GM23338 (cell line): ENCODE measurements around the gene ENDOV. TPM values are rescaled to one million over a fixed set of nuclear protein-coding genes. Genes with fewer than 3 reads are reported as not detected.

Experiments
- ATAC-seq: fragments of 200-7000 bp; cut with Tn5 transposase; 3 replicates; pipeline ENCODE4 v1.9.1; 2020
- DNase-seq: peaks from one replicate; pipeline ENCODE4 v3.0.0-alpha.2; 2015; ENCODE audit warnings: low spot score
- H2AFZ ChIP-seq: fragments of 200-600 bp; sonication (generic); 2 replicates; pipeline ENCODE4 v1.8.0; 2016; ENCODE audit warnings: antibody characterized with exemption, mild to moderate bottlenecking, moderate library complexity
- H3F3A ChIP-seq: fragments of 200-600 bp; sonication (generic); replicated peaks from 2 replicates; pipeline ENCODE4 v1.8.0; 2017; ENCODE audit warnings: antibody characterized with exemption, mixed run types, low read depth
- H3K27ac ChIP-seq: fragments of 200-600 bp; sonication (generic); 2 replicates; pipeline ENCODE4 v1.6.1; 2016; ENCODE audit warnings: low read depth
- H3K27me3 ChIP-seq: fragments of 200-600 bp; sonication (generic); 2 replicates; pipeline ENCODE4 v1.8.0; 2016; ENCODE audit warnings: mild to moderate bottlenecking, mixed run types, moderate library complexity; ENCODE audit not compliant: insufficient read depth
- H3K36me3 ChIP-seq: fragments of 200-600 bp; sonication (generic); 2 replicates; pipeline ENCODE4 v1.8.0; 2016; ENCODE audit warnings: mild to moderate bottlenecking; ENCODE audit not compliant: insufficient read depth
- H3K4me1 ChIP-seq: fragments of 200-600 bp; sonication (generic); 2 replicates; pipeline ENCODE4 v1.8.0; 2016; ENCODE audit warnings: mild to moderate bottlenecking, moderate library complexity; ENCODE audit not compliant: insufficient read depth
- H3K4me2 ChIP-seq: fragments of 200-600 bp; sonication (generic); 2 replicates; pipeline ENCODE4 v1.7.1; 2017; ENCODE audit warnings: mixed run types
- H3K4me3 ChIP-seq: fragments of 200-600 bp; sonication (generic); 2 replicates; pipeline ENCODE4 v1.6.1; 2016; ENCODE audit warnings: mixed run types
- H3K79me2 ChIP-seq: fragments of 200-600 bp; sonication (generic); replicated peaks from 2 replicates; pipeline ENCODE4 v1.8.0; 2017; ENCODE audit warnings: mild to moderate bottlenecking; ENCODE audit not compliant: insufficient read depth
- H3K9me2 ChIP-seq: fragments of 200-600 bp; sonication (generic); 2 replicates; pipeline ENCODE4 v1.8.0; 2017; ENCODE audit not compliant: insufficient read depth
- H4K20me1 ChIP-seq: fragments of 200-600 bp; sonication (generic); replicated peaks from 2 replicates; pipeline ENCODE4 v1.8.0; 2017; ENCODE audit warnings: mild to moderate bottlenecking; ENCODE audit not compliant: insufficient read depth
- H3K27ac Mint-ChIP-seq: 2 replicates; pipeline ENCODE4 v1.8.0; 2020; ENCODE audit warnings: inconsistent platforms, mild to moderate bottlenecking, moderate library complexity, mixed read lengths
- H3K27me3 Mint-ChIP-seq: 3 replicates; pipeline ENCODE4 v1.8.0; 2022; ENCODE audit warnings: low read depth, mild to moderate bottlenecking, moderate library complexity, mixed read lengths, inconsistent platforms; ENCODE audit not compliant: insufficient read depth, poor library complexity
- H3K36me3 Mint-ChIP-seq: 3 replicates; pipeline ENCODE4 v1.8.0; 2021; ENCODE audit warnings: low read depth, mild to moderate bottlenecking, inconsistent platforms, moderate library complexity, mixed read lengths
- H3K4me1 Mint-ChIP-seq: 3 replicates; pipeline ENCODE4 v1.8.0; 2020; ENCODE audit warnings: mild to moderate bottlenecking, inconsistent platforms, mixed read lengths
- H3K4me3 Mint-ChIP-seq: 3 replicates; pipeline ENCODE4 v1.8.0; 2021; ENCODE audit warnings: moderate library complexity, mild to moderate bottlenecking, inconsistent platforms, mixed read lengths
- H3K9me3 Mint-ChIP-seq: 3 replicates; pipeline ENCODE4 v1.8.0; 2020; ENCODE audit warnings: moderate library complexity, mild to moderate bottlenecking, inconsistent platforms, mixed read lengths
- CREB1 ChIP-seq: fragments of 250-450 bp; sonication (Bioruptor Pico); IDR thresholded peaks from 2 replicates; pipeline ENCODE4 v1.5.0; 2020; ENCODE audit warnings: low read depth, mild to moderate bottlenecking, moderate library complexity
- CTCF ChIP-seq, 2 experiments: fragments of 200-600 bp in 1 of 2; sonication (generic) in 1 of 2; conservative IDR thresholded peaks; 2 replicates each; pipeline versions ENCODE4 v1.5.1 to v1.6.1; 2016 to 2017; ENCODE audit warnings: antibody characterized with exemption in 2 of 2, low read depth in 2 of 2, mild to moderate bottlenecking in 2 of 2, moderate library complexity in 1 of 2
- EZH2 ChIP-seq: fragments of 200-600 bp; sonication (generic); IDR thresholded peaks from one replicate; pipeline ENCODE4 v1.8.0; 2017; ENCODE audit warnings: antibody characterized with exemption, mild to moderate bottlenecking, low read depth; ENCODE audit not compliant: unreplicated experiment
- EZH2phosphoT487 ChIP-seq: fragments of 200-600 bp; sonication (generic); IDR thresholded peaks from one replicate; pipeline ENCODE4 v1.8.1; 2018; ENCODE audit warnings: antibody characterized with exemption; ENCODE audit not compliant: unreplicated experiment
- REST ChIP-seq: IDR thresholded peaks from one replicate; pipeline ENCODE4 v1.6.1; 2018; ENCODE audit warnings: antibody characterized with exemption; ENCODE audit not compliant: unreplicated experiment
- STAT1 ChIP-seq: IDR thresholded peaks from one replicate; pipeline ENCODE4 v1.6.1; 2016; ENCODE audit warnings: antibody characterized with exemption; ENCODE audit not compliant: unreplicated experiment
- ZNF114 ChIP-seq: fragments of 250-450 bp; sonication (Bioruptor Pico); IDR thresholded peaks from 2 replicates; pipeline ENCODE4 v1.5.0; 2020; ENCODE audit warnings: mild to moderate bottlenecking, moderate library complexity
- ZNF331 ChIP-seq: fragments of 250-450 bp; sonication (Bioruptor Pico); IDR thresholded peaks from 2 replicates; pipeline ENCODE4 v1.5.0; 2020; ENCODE audit warnings: low read depth, mild to moderate bottlenecking, moderate library complexity
- polyA plus RNA-seq: library from polyadenylated mRNA; unstranded; fragments of >200 nt; fragmentation: Nextera tagmentation; extraction: Ambion mirVana; gene quantifications from 2 replicates; pipeline ENCODE4 v1.2.1, GENCODE V29; 2016
- total RNA-seq: library from RNA; depleted of rRNA; stranded (reverse); fragments of >200 nt; shearing (Covaris generic); gene quantifications from 2 replicates; pipeline ENCODE4 v1.2.3, GENCODE V29; 2014

The ENDOV gene
- total and polyA plus RNA-seq, 2 experiments from 2014 or later: 11.5 to 16.1 TPM

GRCh38 chr17:80480248-80480647 is 65.3 kb downstream of the ENDOV start:
- DNase-seq: no peak
- Histone ChIP-seq H3K9me2 (no peaks in the 10 kb centered on the region), H4K20me1 (0 out of 2 replicates have a peak, but pooled peaks cover under 1% of the 10 kb centered on the region), H3K4me1 (peaks cover 3% of the 10 kb centered on the region; the same call in 1 of the 2 replicates), H3K27ac (no peak overlapping the region), H3K27me3 (peaks cover 73% of the 10 kb centered on the region), H3F3A (no peaks in the 10 kb centered on the region), H3K4me2 (no peak overlapping the region), H3K36me3 (no peaks in the 10 kb centered on the region), H2AFZ (no peak overlapping the region), H3K79me2 (no peaks in the 10 kb centered on the region), H3K4me3 (no peak overlapping the region)
- Mint-ChIP-seq H3K36me3 (peaks cover 3% of the 10 kb centered on the region; the same call in 1 of the 3 replicates), H3K4me1 (peaks cover 20% of the 10 kb centered on the region), H3K27ac (no peak overlapping the region), H3K9me3 (no peaks in the 10 kb centered on the region; the same call in 1 of the 3 replicates), H3K4me3 (no peak overlapping the region), H3K27me3 (peaks cover 59% of the 10 kb centered on the region)
- TF ChIP-seq ZNF331 (CRISPR knock-in tag) (no peak), ZNF114 (CRISPR knock-in tag) (no peak), STAT1 (no peak), EZH2phosphoT487 (no peak)
- no peak for ATAC-seq

GRCh38 chr17:80481284-80482057 is 66.5 kb downstream of the ENDOV start:
- no peaks in the 10 kb centered on the region; the same call in 1 of the 3 replicates for H3K9me3 Mint-ChIP-seq
- Histone ChIP-seq H3K36me3 (no peaks in the 10 kb centered on the region), H3F3A (no peaks in the 10 kb centered on the region), H3K27ac (no peak overlapping the region), H3K27me3 (peaks cover 61% of the 10 kb centered on the region), H2AFZ (no peak overlapping the region), H3K4me1 (peaks cover 3% of the 10 kb centered on the region; the same call in 1 of the 2 replicates), H3K79me2 (no peaks in the 10 kb centered on the region), H4K20me1 (no peaks in the 10 kb centered on the region), H3K4me3 (no peak overlapping the region), H3K9me2 (no peaks in the 10 kb centered on the region), H3K4me2 (no peak overlapping the region)
- H3K27me3 Mint-ChIP-seq: peaks cover 53% of the 10 kb centered on the region
- no peak overlapping the region for H3K27ac Mint-ChIP-seq
- no peak overlapping the region; the same call in 2 of the 3 replicates for H3K4me3 Mint-ChIP-seq
- TF ChIP-seq ZNF331 (CRISPR knock-in tag): no peak
- TF ChIP-seq CTCF (conservative IDR thresholded peaks at IDR 0.05; ENCODE audit: low read depth in 2 of 2): no peak
- TF ChIP-seq CREB1: no peak
- no peak for TF ChIP-seq EZH2
- TF ChIP-seq REST: no peak
- no peak for DNase-seq
- H3K36me3 Mint-ChIP-seq: peaks cover 3% of the 10 kb centered on the region; the same call in 1 of the 3 replicates
- H3K4me1 Mint-ChIP-seq: peaks cover 17% of the 10 kb centered on the region
- peak; percentile 10 for ATAC-seq
